GM21619 (cell line): Measurements from ENCODE around the gene HLTF.
A peak's percentile ranks its signal among the peaks of the same experiment; 100 is the strongest.
"Not testable (repeated sequence)": the region's sequence is repeated elsewhere in the genome, so short reads cannot be mapped to it uniquely, and the experiment has no call there.

ENCODE experiments used
- ATAC-seq: cut with Tn5 transposase; IDR thresholded peaks from one replicate; pipeline ENCODE4 v1.9.1; 2021; ENCODE audit not compliant: unreplicated experiment

HLTF gene, protein sequence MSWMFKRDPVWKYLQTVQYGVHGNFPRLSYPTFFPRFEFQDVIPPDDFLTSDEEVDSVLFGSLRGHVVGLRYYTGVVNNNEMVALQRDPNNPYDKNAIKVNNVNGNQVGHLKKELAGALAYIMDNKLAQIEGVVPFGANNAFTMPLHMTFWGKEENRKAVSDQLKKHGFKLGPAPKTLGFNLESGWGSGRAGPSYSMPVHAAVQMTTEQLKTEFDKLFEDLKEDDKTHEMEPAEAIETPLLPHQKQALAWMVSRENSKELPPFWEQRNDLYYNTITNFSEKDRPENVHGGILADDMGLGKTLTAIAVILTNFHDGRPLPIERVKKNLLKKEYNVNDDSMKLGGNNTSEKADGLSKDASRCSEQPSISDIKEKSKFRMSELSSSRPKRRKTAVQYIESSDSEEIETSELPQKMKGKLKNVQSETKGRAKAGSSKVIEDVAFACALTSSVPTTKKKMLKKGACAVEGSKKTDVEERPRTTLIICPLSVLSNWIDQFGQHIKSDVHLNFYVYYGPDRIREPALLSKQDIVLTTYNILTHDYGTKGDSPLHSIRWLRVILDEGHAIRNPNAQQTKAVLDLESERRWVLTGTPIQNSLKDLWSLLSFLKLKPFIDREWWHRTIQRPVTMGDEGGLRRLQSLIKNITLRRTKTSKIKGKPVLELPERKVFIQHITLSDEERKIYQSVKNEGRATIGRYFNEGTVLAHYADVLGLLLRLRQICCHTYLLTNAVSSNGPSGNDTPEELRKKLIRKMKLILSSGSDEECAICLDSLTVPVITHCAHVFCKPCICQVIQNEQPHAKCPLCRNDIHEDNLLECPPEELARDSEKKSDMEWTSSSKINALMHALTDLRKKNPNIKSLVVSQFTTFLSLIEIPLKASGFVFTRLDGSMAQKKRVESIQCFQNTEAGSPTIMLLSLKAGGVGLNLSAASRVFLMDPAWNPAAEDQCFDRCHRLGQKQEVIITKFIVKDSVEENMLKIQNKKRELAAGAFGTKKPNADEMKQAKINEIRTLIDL

DNA sequence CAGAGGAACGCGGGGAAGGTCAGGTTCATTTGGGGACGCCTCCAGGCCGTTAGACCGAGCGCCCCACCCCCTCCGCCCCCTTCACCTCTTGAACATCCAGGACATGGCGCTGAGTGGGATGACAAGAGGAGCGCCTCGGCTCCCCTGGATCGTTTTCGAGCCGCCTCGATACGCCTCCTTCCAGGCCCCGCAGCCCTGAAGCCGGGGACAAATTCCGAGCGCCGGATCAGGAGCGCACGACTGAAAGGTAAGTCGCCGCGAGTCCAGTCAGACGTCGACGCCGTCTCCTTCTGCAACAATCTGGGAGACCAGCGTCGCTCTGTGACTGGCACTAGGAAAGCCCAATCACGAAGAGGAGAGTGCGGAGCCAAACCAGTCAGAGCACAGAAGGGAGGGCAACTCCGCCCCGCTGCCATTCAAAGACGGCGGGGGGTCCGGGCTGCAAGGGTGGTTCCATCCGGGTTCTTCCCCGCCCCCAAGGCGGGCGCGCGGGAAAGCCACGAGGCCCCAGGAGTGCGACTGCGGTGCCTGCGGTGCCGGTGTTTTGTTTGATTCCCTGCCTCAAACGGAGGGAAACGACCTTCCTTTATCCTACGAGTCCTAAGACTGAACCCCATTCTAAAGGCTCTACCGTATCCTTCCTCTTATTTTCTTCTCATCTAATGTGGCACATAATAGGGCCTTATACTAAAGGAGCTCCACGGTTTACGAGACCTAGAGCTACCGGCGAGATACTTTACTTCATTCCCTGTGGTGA is at the start of gene HLTF:
Gene HLTF, minus strand, starts transcription at position 302 of the 757 bp plus-strand sequence. Its CDS starts 197 bp downstream, at position 105.
- ATAC-seq, result peak; percentile 99

DNA sequence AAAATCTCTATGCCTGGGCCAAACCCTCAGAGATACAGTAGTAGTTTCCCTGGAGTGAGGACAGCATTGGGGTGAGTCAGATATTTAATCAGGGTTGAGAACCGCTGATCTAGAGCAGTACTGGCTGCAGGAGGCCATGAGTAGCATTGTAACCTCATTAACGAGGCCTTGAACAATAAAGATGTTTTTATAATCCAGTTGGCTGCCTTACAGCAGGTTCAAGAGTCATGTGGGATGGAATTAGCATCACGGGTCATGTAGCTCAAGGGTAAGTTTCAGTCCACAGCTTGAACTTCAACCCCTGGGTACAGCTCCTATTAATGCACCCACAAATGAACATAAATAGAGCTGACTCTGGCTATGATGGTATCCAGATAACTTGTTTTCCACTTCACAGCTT is 48.2 kb upstream of the HLTF start:
- ATAC-seq, result no peak

DNA sequence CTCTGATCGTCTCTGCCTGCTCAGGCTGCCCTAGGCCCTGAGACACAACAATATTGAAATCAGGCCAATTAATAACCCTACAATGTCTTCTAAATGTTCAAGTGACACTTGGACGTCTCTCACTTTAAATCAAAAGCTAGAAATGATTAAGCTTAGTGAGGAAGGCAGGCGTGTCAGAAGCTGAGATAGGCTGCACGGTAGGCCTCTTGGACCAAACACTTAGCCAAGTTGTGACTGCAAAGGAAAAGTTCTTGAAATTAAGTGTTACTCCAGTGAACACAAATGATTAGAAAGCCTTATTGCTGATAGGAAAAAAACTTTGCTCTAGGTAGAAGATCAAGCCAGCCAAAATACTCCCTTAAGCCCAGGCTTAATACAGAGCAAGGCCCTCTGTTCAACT is 45.3 kb upstream of the HLTF start:
- ATAC-seq, result peak; percentile 18

DNA sequence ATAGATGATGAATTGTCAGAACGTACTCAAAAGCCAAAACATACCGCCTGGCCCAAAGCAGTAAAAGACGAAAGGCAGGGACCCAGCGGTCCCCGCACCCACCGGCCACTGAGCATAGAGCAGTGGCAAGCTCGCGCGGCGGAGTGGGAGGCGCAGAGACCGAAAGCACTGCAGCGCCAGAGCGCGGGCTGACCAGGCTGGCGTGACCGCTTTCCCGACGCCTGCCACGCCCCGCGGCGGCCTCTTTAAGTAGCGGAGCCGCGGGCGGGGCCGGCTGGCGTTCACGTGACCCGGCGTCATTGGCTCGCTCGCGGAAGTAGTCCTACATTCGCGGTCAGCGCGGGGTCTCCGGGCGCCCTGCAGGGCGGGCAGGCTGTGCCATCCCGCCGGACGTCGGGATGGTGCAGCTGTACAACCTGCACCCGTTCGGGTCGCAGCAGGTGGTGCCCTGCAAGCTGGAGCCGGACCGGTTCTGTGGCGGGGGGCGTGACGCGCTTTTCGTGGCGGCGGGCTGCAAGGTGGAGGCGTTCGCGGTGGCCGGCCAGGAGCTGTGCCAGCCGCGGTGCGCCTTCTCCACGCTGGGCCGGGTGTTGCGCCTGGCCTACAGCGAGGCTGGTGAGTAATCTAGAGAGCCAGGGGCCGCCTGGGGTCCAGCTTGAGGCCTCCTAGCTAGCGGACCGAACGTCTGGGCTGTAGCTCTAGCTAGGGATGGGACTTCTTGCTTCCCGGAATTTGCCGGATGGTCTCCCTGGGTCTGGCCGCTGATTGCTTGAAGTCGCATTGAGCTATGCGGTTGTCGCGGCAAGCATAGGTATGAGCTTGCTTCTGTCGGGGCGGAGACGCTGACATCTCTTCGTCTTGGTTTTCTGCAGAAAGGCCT is 43.2 kb upstream of the HLTF start, which contains the start of gene HPS3:
Gene HPS3, plus strand, starts transcription at position 313 of the 880 bp plus-strand sequence. Its CDS starts 86 bp downstream, at position 399.
- ATAC-seq, result peak; percentile 91

DNA sequence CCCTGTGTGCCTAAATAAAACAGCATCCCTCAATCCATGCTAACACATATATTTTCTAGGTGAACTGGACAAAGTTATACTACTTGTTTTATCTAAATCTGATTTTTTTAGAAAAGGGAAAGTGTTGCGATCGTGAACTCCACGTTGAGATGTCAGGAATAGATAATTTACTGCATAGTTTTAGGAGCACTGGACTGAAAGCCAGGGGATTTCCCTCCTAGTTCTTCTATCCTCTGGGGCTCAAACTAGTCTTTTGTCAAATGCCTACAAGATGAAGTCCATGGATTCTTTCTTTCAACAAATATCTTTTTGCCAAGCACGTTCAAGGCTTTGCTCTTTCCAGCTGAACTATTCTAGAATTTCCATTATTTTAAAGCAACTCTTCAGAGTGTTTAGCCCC is 42.5 kb upstream of the HLTF start:
- no peak for ATAC-seq

DNA sequence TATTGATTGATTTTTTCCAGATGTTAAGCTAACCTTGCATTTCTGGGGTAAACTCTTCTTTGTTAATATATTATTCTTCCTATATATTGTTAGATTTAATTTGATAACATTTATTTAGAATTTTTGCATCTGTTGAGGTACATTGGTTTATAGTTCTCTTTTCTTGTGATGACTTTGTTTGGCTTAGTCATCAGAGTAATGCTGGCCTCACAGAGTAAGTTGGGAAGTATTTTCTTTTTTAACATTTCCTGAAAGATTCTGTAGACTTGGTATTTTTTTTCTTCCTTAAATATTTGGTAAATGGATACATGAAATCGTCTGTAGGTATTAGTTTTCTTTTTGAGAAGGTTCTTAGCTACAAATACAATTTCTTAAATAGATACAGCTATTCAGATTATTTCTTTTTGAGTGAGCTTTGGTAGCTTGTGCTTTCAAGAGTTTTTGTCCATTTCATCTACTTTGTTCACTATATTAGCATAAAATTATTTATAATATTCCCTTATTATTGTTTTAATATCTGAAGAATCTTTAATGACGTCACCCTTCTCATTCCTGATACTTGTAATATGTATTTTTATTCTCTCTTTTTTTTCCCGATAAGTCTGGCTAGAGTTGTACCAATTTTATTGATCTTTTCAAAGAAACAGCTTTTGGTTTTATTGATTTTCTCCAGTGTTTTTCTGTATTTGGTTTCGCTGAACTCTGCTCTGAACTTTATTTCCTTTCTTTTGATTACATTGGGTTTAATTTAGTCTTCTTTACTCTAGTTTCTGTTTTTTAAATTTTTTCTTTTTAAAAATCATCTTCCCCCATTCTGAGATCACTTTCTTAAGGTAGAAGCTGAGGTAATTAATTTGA is 36.6 kb upstream of the HLTF start:
- ATAC-seq, result no peak

DNA sequence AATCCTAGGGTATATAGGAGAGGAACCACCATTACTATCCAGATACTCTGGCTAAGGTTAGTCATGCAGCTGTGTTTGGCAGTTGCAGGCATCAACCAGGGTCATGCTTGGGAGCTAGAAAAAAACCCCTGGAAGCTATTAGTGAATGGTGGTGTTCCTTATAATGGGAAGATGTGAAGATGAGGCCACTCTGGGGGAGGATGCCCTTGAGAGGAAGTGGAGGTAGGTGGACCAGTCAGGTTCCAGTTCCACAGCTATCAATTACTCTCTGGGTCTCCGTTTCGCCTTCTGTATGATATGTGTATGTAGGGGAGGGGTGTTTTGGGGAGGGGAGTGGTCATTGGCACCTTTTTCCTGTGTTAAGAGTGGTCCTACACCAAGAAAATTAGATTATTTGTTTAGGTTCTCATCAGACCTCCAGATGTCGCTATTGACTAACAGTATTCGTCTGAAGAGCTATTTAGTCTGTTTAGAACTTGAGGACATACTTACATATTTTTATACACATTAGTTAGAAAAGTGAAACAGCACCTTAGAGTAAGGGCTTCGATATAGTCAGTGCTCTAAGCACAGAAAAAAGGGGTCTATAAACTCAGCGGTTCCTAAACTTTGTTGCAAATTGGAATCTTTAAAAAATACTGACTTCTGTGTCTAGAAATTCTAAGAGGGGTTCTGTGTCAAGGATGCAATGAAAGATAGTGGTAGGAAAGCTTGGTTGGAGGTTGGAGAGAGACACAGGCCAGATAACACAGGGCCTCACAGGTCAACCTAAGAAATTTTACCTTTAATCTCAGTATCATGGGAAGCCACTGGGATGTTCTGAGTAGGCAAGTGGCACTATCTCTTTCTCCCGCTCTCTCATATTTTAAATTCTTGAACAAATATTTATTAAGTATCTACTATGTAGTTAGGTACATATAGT is 34.0 kb upstream of the HLTF start:
- ATAC-seq, result no peak

DNA sequence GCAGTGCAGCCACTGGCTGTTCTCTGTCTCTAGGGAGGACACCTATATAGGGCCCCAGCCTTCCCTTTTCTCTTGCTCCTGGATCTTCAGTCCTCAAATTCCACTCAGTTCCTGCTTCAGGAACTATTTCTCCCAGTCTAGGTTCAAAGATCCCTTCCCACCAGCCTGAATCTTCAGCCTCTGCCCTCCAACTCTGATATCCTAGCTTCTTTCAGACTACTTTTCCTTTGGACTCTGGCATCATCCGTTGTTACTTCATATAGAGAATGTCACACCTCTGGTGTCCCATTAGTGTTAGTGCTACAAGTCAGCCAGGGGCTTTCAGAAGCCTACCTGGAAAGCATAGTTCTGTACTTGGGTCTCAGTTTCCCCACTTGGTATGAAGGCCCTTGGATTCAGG is 33.1 kb upstream of the HLTF start:
- no peak for ATAC-seq

DNA sequence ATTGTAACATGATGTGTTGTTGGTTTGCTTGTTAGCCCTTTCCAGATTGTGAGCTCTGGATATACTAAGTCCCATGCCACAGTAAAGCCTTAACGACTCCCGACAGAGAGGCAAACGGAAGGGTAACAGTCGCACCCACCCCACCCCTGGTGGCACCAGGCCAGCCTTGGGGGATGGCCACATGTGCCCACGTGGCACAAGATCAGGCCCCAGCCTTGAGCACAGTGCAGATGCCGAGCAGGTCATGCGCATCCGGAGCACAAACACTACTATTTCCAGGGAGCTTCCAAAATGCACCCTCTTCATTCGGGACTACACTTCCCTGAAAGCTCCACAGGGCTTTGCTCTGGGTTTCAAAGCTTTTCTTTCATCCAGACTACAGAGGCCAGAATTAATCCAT is 32.4 kb upstream of the HLTF start:
- ATAC-seq, result no peak

DNA sequence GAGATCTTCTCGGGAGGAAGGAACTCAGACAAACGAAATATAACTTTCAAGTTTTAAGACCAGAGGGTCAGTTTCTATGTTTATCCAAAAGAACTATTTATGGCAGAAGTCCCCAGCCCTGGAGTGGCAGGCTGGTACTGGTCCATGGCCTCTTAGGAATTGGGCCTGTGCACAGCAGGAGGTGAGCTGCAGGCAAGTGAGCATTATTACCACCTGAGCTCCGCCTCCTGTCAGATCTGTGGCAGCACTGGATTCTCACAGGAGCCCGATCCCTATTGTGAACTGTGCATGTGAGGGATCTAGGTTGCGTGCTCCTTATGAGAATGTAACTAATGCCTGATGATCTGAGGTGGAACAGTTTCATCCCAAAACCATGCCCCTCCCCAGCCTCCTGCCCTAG is 28.8 kb upstream of the HLTF start:
- ATAC-seq, result no peak

DNA sequence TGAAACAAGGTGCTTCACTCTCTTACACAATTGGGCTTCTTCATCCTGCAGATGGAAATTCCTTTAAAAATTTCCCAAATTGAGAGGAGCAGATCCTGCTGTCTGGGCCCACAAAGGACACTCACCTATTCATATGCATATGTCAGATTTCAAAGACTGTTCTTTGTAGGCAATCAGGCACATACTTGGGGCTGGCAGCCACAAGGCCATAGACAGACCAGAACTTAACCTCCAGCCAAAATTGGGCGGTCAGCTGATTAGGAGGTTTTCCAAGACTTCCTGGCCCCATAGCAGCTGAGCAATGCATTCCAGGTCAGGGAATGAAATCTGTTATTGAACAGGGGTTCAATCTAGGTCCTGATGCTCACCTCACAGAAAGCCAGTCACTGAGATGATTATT is 28.1 kb upstream of the HLTF start:
- ATAC-seq, result no peak

DNA sequence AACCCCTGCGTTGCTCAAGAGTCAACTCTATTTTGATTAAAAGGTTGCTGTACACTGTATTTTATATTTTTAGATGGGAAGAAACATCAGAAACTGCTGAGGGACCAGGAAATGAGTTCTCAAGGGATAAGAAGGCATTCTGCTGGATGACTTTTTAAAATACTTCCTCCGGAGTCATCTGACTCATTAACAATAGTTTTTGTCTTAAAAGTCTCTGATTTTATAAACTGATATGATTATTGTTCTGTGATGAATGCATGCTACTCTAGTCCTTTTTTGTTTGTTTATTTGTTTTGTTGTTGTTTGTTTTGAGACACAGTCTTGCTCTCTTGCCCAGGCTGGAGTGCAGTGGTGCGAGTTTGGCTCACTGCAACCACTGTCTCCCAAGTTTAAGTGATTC is 18.2 kb upstream of the HLTF start:
- no peak for ATAC-seq

DNA sequence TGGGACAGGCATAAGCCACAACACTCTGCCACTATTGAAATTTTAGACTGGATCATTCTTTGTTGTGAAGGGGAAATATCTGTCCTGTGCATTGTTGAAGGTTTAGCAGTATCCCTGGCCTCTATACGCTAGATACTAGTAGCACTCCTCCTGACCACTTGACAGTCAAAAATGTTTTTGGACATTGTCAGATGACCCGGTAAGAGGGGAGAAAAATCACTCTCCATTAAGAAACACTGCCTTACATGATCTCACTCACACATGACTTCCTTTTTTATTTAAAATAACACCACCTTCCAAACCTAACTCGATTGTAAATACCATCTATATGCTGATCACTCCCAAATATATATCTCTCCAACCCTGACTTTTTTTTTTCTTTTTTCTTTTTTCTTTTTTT is 15.3 kb upstream of the HLTF start:
- no peak for ATAC-seq

DNA sequence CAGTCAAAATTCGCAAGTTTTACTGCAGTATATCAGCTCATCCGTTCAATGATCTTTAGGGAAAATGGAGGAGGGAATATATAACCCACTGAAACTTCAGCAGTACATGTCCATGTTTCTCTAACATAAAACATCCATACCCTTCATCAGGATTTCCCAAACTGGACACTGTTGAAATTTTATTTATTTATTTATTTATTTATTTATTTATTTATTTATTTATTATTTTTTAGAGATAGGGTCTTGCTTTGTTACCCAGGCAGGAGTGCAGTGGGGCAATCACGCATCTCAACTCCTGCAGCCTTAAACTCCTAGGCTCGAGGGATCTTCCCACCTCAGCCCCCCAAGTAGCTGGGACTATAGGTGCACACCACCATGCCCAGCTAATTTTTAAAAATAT is 14.8 kb upstream of the HLTF start:
- ATAC-seq, result no peak

DNA sequence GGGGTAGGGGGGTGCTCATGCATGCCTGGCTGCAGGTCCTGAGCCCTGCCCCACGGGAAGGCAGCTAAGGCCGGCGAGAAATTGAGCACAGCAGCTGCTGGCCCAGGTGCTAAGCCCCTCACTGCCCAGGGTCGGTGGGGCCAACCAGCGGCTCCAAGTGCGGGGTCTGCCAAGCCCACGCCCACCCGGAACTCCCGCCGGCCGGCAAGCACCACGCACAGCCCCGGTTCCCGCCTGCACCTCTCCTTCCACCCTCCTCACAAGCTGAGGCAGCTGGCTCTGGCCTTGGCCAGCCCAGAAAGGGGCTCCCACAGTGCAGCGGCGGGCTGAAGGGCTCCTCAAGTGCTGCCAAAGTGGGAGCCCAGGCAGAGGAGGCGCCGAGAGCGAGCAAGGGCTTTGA is 11.7 kb upstream of the HLTF start:
- not testable (repeated sequence) for ATAC-seq

DNA sequence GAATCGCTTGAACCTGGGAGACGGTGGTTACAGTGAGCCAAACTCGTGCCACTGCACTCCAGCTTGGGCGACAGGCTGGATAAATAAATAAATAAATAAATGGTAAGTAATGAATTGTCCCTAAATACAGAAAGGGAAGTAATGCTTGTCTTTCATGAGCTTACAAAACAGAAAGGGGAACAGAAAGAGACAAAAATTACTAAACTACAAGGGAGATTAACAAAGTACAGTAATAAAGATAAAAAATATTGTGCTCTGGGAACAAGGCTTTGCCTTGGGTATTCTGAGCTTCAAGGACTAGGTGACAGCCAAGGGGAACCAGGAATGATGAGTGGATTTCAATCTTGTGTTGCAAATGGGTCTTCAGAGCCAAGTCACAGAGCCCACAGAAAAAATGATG is 9.2 kb upstream of the HLTF start:
- peak; percentile 83 for ATAC-seq

DNA sequence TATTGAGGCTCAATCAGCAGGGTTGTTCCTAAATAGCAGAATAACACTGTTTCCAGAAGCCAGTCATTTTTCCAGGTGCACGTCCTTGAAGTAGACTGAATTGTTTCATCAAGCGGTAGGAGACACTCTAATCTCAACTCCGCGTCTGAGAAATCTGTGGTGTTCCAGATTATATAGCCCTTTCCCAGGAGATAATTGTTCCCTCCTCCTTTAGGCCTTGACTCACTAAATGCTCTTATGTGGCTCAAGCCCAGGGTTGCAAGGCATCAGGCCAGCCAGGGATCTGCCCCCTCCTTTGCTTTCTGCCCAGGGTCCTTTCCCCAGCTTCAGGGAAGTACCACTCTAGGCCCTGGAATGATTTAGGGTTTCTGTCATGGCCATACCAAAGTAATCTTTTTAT is 5.7 kb upstream of the HLTF start:
- ATAC-seq, result no peak

DNA sequence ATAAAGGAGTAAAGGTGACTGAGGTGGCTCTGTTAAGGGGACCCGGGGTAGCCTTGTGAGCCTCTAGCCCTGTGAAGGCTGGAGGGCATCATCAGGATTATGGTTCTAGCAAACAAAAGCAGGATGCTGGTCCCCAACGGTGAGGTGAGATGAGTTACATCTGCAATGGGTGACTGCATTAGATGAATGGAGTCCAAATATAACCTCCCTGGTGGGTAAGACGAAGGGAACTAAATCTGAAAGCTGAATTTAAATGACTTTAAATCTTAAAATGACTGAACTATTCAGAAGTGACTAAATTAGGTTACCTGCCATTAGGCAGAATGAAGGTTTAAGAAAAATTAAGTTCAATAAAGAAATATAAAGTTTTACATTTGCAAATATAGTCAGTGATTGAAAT is 4.6 kb upstream of the HLTF start:
- no peak for ATAC-seq
